GM13977 (cell line): ENCODE measurements around the gene PLXNA4.

Experiments used
- DNase-seq: peaks from one replicate; pipeline ENCODE4 v3.0.0; 2012; ENCODE audit warnings: low spot score
- CTCF ChIP-seq: IDR thresholded peaks from 2 replicates; pipeline ENCODE4 v1.5.1; 2012; ENCODE audit warnings: mild to moderate bottlenecking, control low read depth; ENCODE audit not compliant: insufficient read depth; ENCODE audit errors: extremely low read depth, missing control alignments
- in situ Hi-C: fragments of 300-500 bp; cut with MboI; formaldehyde crosslinking; loops from one replicate; pipeline ENCODE4 v1.12.0; 2022; ENCODE audit warnings: low sequenced_read_pairs, low pct_unique_long_range_greater_than_20kb, mixed read lengths, inconsistent platforms; ENCODE audit not compliant: unreplicated experiment

PLXNA4 gene

GRCh38 chr7:132276976-132277725 is 299.1 kb downstream of the PLXNA4 start:
- no peak for DNase-seq
- in situ Hi-C loops = no loop called here
- TF ChIP-seq CTCF = no peak

GRCh38 chr7:132276234-132276630 is 300.0 kb downstream of the PLXNA4 start:
- in situ Hi-C loops = no loop called here
- no peak for DNase-seq
- no peak for TF ChIP-seq CTCF

GRCh38 chr7:132275416-132276233 is 300.6 kb downstream of the PLXNA4 start:
- in situ Hi-C loops = no loop called here
- no peak for TF ChIP-seq CTCF
- DNase-seq = no peak

- no peak for TF ChIP-seq CTCF
- no peak for DNase-seq
- in situ Hi-C loops = no loop called here
Observed at GRCh38 chr7:132272763-132273371, 303.4 kb downstream of the PLXNA4 start.

- DNase-seq = no peak
- no peak for TF ChIP-seq CTCF
- in situ Hi-C loops = no loop called here
Observed at GRCh38 chr7:132270517-132270916, 305.8 kb downstream of the PLXNA4 start.

- in situ Hi-C loops = no loop called here
- no peak for TF ChIP-seq CTCF
- DNase-seq = no peak
Observed at GRCh38 chr7:132269718-132270117, 306.6 kb downstream of the PLXNA4 start.
